ENCODE measurements around the gene RIPOR1.
A peak's percentile ranks its signal among the peaks of the same experiment; 100 is the strongest.

Gene RIPOR1

GRCh38 chr16:67539691-67540635, 11.3 kb downstream of the RIPOR1 start:
- DNase-seq (ENCODE audit: low read depth, low spot score): no peak

GRCh38 chr16:67540756-67541155, 12.1 kb downstream of the RIPOR1 start:
- no peak for DNase-seq (ENCODE audit: low read depth, low spot score)

GRCh38 chr16:67541391-67542263, 13.0 kb downstream of the RIPOR1 start:
- no peak for DNase-seq (ENCODE audit: low read depth, low spot score)

DNA sequence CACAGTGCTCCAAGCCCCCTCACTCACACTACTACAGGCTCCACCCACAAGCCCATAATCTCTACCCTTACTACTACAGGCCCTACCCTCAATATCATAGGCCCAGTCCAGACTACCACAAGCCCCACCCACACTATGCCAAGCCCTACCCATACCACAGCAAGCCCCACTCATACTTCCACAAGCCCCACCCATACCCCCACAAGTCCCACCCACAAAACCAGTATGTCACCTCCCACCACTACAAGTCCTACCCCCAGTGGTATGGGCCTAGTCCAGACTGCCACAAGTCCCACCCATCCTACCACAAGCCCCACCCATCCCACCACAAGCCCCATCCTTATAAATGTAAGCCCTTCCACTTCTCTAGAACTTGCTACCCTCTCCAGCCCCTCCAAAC, 13.8 kb downstream of the RIPOR1 start:
- no peak for DNase-seq (ENCODE audit: low read depth, low spot score)

DNA sequence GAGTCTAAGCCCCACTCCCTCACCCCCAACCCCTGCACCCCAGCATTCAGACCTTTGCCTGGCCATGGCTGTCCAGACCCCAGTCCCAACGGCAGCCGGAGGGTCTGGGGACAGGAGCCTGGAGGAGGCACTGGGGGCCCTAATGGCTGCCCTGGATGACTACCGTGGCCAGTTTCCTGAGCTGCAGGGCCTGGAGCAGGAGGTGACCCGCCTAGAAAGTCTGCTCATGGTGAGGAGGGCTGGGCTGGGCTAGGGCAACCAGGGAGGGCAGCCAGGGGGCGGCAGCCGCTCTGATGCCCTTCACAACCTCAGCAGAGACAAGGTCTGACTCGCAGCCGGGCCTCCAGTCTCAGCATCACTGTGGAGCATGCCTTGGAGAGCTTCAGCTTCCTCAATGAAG, 14.4 kb downstream of the RIPOR1 start:
- DNase-seq (ENCODE audit: low read depth, low spot score): no peak

DNA sequence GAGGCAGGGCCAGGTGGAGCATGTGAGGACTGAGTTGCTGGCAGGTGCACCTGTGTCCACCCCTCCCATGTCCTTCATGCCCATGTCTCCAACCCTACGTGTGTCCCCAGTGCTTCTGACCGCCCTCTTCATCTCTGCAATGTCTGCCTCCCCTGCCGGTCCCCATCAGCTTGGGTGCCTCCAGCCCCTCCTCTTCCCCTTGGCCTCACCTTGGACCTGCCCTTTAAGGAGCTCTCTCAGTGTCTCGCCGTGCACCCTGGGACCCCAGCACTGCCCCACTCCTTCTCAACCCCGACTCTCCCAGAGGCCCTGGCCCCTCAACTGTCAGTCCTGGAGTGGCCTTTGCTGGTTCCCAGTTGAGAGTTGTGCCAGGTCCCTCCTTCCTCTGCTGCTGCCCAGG, 15.0 kb downstream of the RIPOR1 start:
- no peak for DNase-seq (ENCODE audit: low read depth, low spot score)

GRCh38 chr16:67544329-67544841, 15.8 kb downstream of the RIPOR1 start:
- no peak for DNase-seq (ENCODE audit: low read depth, low spot score)

- DNase-seq (ENCODE audit: low read depth, low spot score): no peak
Measured at GRCh38 chr16:67544844-67545664, 16.4 kb downstream of the RIPOR1 start.

DNA sequence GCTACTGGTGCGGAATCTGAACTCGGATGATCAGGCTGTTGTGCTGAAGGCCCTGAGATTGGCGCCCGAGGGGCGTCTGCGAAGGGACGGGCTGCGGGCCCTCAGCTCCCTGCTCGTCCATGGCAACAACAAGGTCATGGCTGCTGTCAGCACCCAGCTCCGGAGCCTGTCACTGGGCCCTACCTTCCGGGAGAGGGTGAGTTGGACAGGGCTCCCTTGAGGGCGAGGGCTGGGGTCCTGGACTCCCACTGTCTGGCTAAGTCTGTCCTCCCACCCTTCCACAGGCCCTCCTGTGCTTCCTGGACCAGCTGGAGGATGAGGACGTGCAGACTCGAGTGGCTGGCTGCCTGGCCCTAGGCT, 17.0 kb downstream of the RIPOR1 start:
- no peak for DNase-seq (ENCODE audit: low read depth, low spot score)

DNA sequence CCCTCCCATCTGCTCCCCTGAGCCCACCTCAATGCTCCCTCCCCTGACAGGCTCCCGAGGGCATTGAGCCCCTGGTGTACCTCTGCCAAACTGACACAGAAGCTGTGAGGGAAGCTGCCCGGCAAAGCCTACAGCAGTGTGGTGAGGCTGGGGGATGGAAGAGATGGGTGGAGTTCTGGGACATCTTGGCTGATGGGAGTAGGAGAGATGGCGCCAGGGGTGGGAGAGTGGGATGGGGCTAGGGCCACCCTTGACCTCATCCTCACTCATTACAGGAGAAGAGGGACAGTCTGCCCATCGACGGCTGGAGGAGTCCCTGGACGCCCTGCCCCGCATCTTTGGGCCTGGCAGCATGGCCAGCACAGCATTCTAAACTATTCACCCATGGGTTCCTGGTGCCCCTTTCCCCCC, 17.5 kb downstream of the RIPOR1 start:
- DNase-seq (ENCODE audit: low read depth, low spot score): no peak

GRCh38 chr16:67546761-67547422, 18.3 kb downstream of the RIPOR1 start:
- peak; percentile 48 for DNase-seq (ENCODE audit: low read depth, low spot score)

DNA sequence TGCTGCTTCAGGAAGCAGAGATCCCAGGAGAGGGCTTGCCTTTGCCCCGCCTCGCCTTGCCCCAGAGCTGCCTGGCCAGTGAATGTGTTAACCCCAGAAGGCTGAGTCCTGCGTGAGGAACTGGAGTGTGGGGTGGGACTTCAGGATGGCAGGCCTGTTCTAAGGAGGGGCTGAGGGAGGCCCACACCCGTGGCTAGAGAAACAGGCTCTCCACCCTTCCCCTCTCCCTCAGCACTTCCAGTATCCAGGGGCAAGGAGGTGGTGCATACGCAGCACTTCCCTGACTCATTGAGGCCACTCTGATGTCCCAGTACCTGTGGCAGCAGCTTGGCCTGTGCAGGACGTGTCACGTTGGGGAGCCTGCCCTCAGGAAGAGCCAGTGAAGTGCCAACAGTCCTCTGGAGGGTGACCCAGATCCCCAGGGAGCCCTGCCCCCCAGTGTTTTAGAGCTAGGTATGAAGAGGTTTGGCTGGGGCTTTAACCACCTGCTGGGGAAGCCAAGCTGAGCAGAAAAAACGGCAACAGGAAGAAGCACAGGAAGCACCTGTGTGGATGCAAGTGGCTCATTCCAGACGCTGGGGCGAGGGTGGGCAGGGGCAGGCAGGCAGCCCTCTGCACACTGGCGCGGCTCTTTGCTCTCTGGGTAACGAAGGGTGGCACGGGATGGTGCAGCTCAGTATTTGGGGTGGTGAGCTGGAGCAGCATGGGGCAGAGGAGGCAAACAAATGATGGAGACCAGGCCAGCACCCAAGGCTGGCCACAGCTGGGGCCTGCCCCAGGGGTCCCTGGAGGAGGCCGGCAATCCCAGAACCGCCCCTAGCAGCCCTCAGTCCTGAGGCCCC, 19.0 kb downstream of the RIPOR1 start:
- no peak for DNase-seq (ENCODE audit: low read depth, low spot score)

- no peak for DNase-seq (ENCODE audit: low read depth, low spot score)
Measured at GRCh38 chr16:67548265-67549126, 19.9 kb downstream of the RIPOR1 start.

GRCh38 chr16:67549240-67549639, 20.6 kb downstream of the RIPOR1 start:
- no peak for DNase-seq (ENCODE audit: low read depth, low spot score)

DNA sequence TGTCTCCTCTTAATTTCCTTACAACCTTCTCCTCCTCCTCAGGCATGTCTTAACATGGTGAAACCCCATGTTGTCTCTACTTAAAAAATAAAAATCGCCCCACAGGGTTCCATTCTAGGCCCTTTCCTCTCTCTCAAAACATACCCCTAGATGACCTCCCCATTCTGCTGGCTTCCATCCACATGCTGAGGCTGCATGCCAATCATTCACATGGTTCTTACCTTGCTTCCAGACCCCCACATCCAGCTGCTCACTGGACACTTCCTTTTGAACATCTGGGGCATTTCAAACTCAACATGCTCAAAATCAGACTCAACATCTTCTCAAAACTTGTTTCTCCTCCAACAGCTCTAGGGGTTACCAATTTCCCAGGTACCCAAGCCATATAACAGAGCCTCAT, 21.3 kb downstream of the RIPOR1 start:
- DNase-seq (ENCODE audit: low read depth, low spot score): no peak

GRCh38 chr16:67551091-67551490, 22.5 kb downstream of the RIPOR1 start:
- no peak for DNase-seq (ENCODE audit: low read depth, low spot score)

DNA sequence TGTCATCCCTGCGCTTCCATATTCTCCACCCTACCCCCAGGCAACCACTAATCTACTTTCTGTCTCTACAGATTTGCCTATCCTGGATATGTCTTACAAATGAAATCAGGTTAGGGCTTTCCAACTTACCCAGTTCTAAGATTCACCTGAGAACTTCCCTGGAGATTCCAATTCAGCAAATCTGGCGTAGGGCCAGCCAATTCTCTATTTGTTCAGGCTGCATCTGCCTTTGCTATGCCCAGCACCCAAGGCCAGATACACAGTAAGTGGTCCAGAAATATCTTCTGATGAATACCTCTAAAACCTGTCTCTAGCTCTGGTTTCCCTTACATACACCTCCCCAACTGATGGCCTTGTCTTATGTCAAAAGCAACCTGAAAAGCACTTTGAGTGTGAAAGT, 23.3 kb downstream of the RIPOR1 start:
- DNase-seq (ENCODE audit: low read depth, low spot score): no peak

DNA sequence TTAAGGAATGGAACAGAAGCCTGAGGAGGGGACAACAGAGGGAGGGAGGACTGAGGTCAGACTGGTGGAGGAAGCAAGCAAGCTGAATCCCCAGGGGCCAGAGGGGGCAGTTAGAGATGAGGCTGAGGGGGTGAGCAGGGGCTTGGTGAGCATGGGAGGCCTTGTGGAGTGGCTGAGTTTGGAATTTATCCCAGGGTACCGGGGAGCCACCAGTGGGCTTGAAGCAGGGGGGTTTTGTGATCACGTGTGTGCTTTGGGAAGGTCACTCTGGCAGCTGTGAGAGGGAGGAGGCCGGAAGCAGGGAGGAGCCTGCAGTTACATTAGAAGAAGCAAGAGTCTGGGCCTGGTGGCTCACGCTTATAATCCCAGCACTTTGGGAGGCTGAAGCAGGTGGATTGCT, 23.8 kb downstream of the RIPOR1 start:
- no peak for DNase-seq (ENCODE audit: low read depth, low spot score)

GRCh38 chr16:67555795-67556212, 27.2 kb downstream of the RIPOR1 start:
- no peak for DNase-seq (ENCODE audit: low read depth, low spot score)
